ENCODE results near the gene COBL.

COBL gene

GRCh38 chr7:51121036-51121790 lies 195.4 kb downstream of the COBL start:
- no peak overlapping the region for H3K4me3 ChIP-seq (ENCODE audit: low read depth, low read length)
- TF ChIP-seq CTCF (IDR thresholded peaks at IDR 0.05; ENCODE audit: borderline replicate concordance, insufficient read depth, low read depth, low read length) = no peak

GRCh38 chr7:51118628-51119027 lies 198.0 kb downstream of the COBL start:
- TF ChIP-seq CTCF (IDR thresholded peaks at IDR 0.05; ENCODE audit: borderline replicate concordance, insufficient read depth, low read depth, low read length) = no peak
- H3K4me3 ChIP-seq (ENCODE audit: low read depth, low read length) = no peak overlapping the region

- TF ChIP-seq CTCF (IDR thresholded peaks at IDR 0.05; ENCODE audit: borderline replicate concordance, insufficient read depth, low read depth, low read length) = no peak
- H3K4me3 ChIP-seq (ENCODE audit: low read depth, low read length) = no peak overlapping the region
Observed at GRCh38 chr7:51114501-51114900, 202.1 kb downstream of the COBL start.

GRCh38 chr7:51113962-51114361 lies 202.6 kb downstream of the COBL start:
- H3K4me3 ChIP-seq (ENCODE audit: low read depth, low read length) = no peak overlapping the region
- no peak for TF ChIP-seq CTCF (IDR thresholded peaks at IDR 0.05; ENCODE audit: borderline replicate concordance, insufficient read depth, low read depth, low read length)

- no peak overlapping the region for H3K4me3 ChIP-seq (ENCODE audit: low read depth, low read length)
- no peak for TF ChIP-seq CTCF (IDR thresholded peaks at IDR 0.05; ENCODE audit: borderline replicate concordance, insufficient read depth, low read depth, low read length)
Observed at GRCh38 chr7:51113560-51113959, 203.0 kb downstream of the COBL start.

GRCh38 chr7:51111241-51111940 lies 205.2 kb downstream of the COBL start:
- TF ChIP-seq CTCF (IDR thresholded peaks at IDR 0.05; ENCODE audit: borderline replicate concordance, insufficient read depth, low read depth, low read length) = no peak
- no peak overlapping the region for H3K4me3 ChIP-seq (ENCODE audit: low read depth, low read length)

GRCh38 chr7:51108134-51108533 lies 208.5 kb downstream of the COBL start:
- no peak for TF ChIP-seq CTCF (IDR thresholded peaks at IDR 0.05; ENCODE audit: borderline replicate concordance, insufficient read depth, low read depth, low read length)
- H3K4me3 ChIP-seq (ENCODE audit: low read depth, low read length) = no peak overlapping the region
